K562 (cell line): ENCODE measurements around the gene ZBTB14. TPM values are rescaled to one million over a fixed set of nuclear protein-coding genes. Genes with fewer than 3 reads are reported as not detected.

Experiments
- ARNT ChIP-seq, 2 experiments: fragments of 450-650 bp; IDR thresholded peaks; 2 replicates each; pipeline ENCODE4 v1.6.1; 2016; ENCODE audit warnings: mild to moderate bottlenecking in 1 of 2
- ASH1L ChIP-seq: fragments of 450-650 bp; IDR thresholded peaks from 2 replicates; pipeline ENCODE4 v1.6.1; 2018; ENCODE audit warnings: borderline replicate concordance, mild to moderate bottlenecking, low read depth; ENCODE audit not compliant: partially characterized antibody
- BCLAF1 ChIP-seq, 2 experiments: fragments of 450-650 bp in 1 of 2; IDR thresholded peaks; 2 replicates each; pipeline ENCODE4 v1.6.1; 2011 to 2017; ENCODE audit warnings: low read depth in 2 of 2, antibody characterized with exemption in 1 of 2, borderline replicate concordance in 1 of 2, low read length in 1 of 2, mild to moderate bottlenecking in 1 of 2, mixed read lengths in 1 of 2; ENCODE audit not compliant: control insufficient read depth in 1 of 2
- FOXK1 ChIP-seq: sonication (generic); formaldehyde crosslinking; IDR thresholded peaks from 2 replicates; pipeline ENCODE4 v1.8.0; 2022; ENCODE audit warnings: missing genetic modification reagents, mild to moderate bottlenecking, borderline replicate concordance
- HES1 ChIP-seq: fragments of 450-650 bp; IDR thresholded peaks from 2 replicates; pipeline ENCODE4 v1.6.1; 2016; ENCODE audit warnings: low read depth, mild to moderate bottlenecking, moderate library complexity
- NBN ChIP-seq: fragments of 450-650 bp; IDR thresholded peaks from 2 replicates; pipeline ENCODE4 v1.6.1; 2016; ENCODE audit warnings: low read depth, mild to moderate bottlenecking
- NELFE ChIP-seq: IDR thresholded peaks from 2 replicates; pipeline ENCODE4 v1.6.1; 2011; ENCODE audit warnings: mild to moderate bottlenecking; ENCODE audit not compliant: insufficient read depth, insufficient read length
- PRMT5 ChIP-seq: sonication (generic); formaldehyde crosslinking; IDR thresholded peaks from 2 replicates; pipeline ENCODE4 v1.5.0; 2020; ENCODE audit warnings: missing genetic modification reagents
- PURB ChIP-seq: sonication (generic); formaldehyde crosslinking; IDR thresholded peaks from 2 replicates; pipeline ENCODE4 v1.9.0; 2021; ENCODE audit warnings: low read depth, mild to moderate bottlenecking, missing genetic modification reagents
- TRIM24 ChIP-seq, 2 experiments: fragments of 450-650 bp; IDR thresholded peaks; 2 replicates each; pipeline ENCODE4 v1.6.1; 2016
- polyA plus RNA-seq, 8 experiments: library from polyadenylated mRNA; depleted of rRNA in 4 of 8; stranded (reverse) in 5 of 8; unstranded in 3 of 8; fragments of >200 nt; fragmentation: Nextera tagmentation in 2 of 8; fragmentation: Illumina TruSeq in 1 of 8; extraction: Ambion mirVana in 2 of 8; extraction: Trizol in 1 of 8; gene quantifications; 2 replicates each; pipeline versions ENCODE4 v1.2.1 to v1.2.3, GENCODE V29; 2011 to 2014; ENCODE audit warnings: inconsistent platforms in 1 of 8, missing spikeins in 1 of 8
- total RNA-seq, 7 experiments: library from RNA; depleted of rRNA in 6 of 7; stranded (reverse); fragments of >200 nt in 6 of 7; fragmentation: Illumina TruSeq in 2 of 7; extraction: Trizol in 2 of 7; gene quantifications; 2 replicates each; pipeline versions ENCODE4 v1.2.1 to v1.2.3, GENCODE V29; 2011 to 2021; ENCODE audit warnings: low replicate concordance in 1 of 7
- TF ChIP-seq, protein P1 (sequence below): sonication (generic); formaldehyde crosslinking; IDR thresholded peaks from 2 replicates; pipeline ENCODE4 v1.8.0; 2022; ENCODE audit warnings: mild to moderate bottlenecking, missing genetic modification reagents, borderline replicate concordance

The ZBTB14 gene
- total and polyA plus RNA-seq, 9 of the 15 experiments (the other 6 are each of a cell fraction or from before 2014, with no cell fraction given) = 2.8 to 12.6 (median 9.0) TPM

GRCh38 chr18:5275872-5276271 lies 19.7 kb downstream of the ZBTB14 start (continued):
- TF ChIP-seq BCLAF1 (IDR thresholded peaks at IDR 0.05; ENCODE audit: borderline replicate concordance in 1 of 2, control insufficient read depth in 1 of 2, low read depth in 2 of 2, low read length in 1 of 2) (no peak), NELFE (no peak), FOXK1 (CRISPR knock-in tag) (no peak), ASH1L (no peak), PRMT5 (no peak), NBN (no peak), ARNT (IDR thresholded peaks at IDR 0.05) (no peak), HES1 (no peak), PURB (no peak), TRIM24 (IDR thresholded peaks at IDR 0.05) (no peak)
- TF ChIP-seq, protein P1, sequence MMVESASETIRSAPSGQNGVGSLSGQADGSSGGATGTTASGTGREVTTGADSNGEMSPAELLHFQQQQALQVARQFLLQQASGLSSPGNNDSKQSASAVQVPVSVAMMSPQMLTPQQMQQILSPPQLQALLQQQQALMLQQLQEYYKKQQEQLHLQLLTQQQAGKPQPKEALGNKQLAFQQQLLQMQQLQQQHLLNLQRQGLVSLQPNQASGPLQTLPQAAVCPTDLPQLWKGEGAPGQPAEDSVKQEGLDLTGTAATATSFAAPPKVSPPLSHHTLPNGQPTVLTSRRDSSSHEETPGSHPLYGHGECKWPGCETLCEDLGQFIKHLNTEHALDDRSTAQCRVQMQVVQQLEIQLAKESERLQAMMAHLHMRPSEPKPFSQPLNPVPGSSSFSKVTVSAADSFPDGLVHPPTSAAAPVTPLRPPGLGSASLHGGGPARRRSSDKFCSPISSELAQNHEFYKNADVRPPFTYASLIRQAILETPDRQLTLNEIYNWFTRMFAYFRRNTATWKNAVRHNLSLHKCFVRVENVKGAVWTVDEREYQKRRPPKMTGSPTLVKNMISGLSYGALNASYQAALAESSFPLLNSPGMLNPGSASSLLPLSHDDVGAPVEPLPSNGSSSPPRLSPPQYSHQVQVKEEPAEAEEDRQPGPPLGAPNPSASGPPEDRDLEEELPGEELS (CRISPR knock-in tag) = no peak
